Activated naive CD8-positive, alpha-beta T cell treated with anti-CD3 and anti-CD28 coated beads for 36 hours (primary cell): ENCODE measurements around the gene TMEM203. TPM values are rescaled to one million over a fixed set of nuclear protein-coding genes. Genes with fewer than 3 reads are reported as not detected.
"Not testable (repeated sequence)": the region's sequence is repeated elsewhere in the genome, so short reads cannot be mapped to it uniquely, and the experiment has no call there.

Experiments used
- DNase-seq: peaks from one replicate; pipeline ENCODE4 v3.0.0; 2021
- H3K27ac Mint-ChIP-seq: one replicate; pipeline ENCODE4 v1.8.0; 2022; ENCODE audit warnings: mild to moderate bottlenecking, moderate library complexity, mixed read lengths
- H3K27me3 Mint-ChIP-seq: one replicate; pipeline ENCODE4 v1.8.0; 2022; ENCODE audit warnings: mild to moderate bottlenecking, mixed read lengths
- H3K36me3 Mint-ChIP-seq: one replicate; pipeline ENCODE4 v1.8.0; 2021; ENCODE audit warnings: mild to moderate bottlenecking, mixed read lengths
- H3K4me1 Mint-ChIP-seq: one replicate; pipeline ENCODE4 v1.8.0; 2021; ENCODE audit warnings: mixed read lengths
- H3K4me3 Mint-ChIP-seq: one replicate; pipeline ENCODE4 v1.8.0; 2022; ENCODE audit warnings: mild to moderate bottlenecking, moderate library complexity, mixed read lengths
- H3K9me3 Mint-ChIP-seq: one replicate; pipeline ENCODE4 v1.8.0; 2022; ENCODE audit warnings: mixed read lengths
- total RNA-seq, 2 experiments: library from RNA; stranded (reverse); gene quantifications; one replicate each; pipeline ENCODE4 v1.2.3, GENCODE V29; 2021

TMEM203 gene
- total RNA-seq, 2 experiments from 2014 or later: 37.9 TPM

GRCh38 chr9:137244486-137245449 is 39.3 kb upstream of the TMEM203 start:
- Mint-ChIP-seq H3K36me3 (peaks cover 22% of the 10 kb centered on the region), H3K4me3 (no peak overlapping the region), H3K27ac (no peak overlapping the region), H3K4me1 (peaks cover 14% of the 10 kb centered on the region), H3K9me3 (no peaks in the 10 kb centered on the region), H3K27me3 (no peaks in the 10 kb centered on the region)
- DNase-seq: no peak

- H3K4me3 Mint-ChIP-seq: peak overlapping the region; percentile 25
- H3K9me3 Mint-ChIP-seq: no peaks in the 10 kb centered on the region
- H3K27me3 Mint-ChIP-seq: no peaks in the 10 kb centered on the region
- peaks cover 24% of the 10 kb centered on the region for H3K36me3 Mint-ChIP-seq
- H3K27ac Mint-ChIP-seq: no peak overlapping the region
- no peak for DNase-seq
- H3K4me1 Mint-ChIP-seq: peaks cover 18% of the 10 kb centered on the region
Observed at GRCh38 chr9:137243626-137244485, 38.4 kb upstream of the TMEM203 start.

GRCh38 chr9:137243266-137243625 is 37.8 kb upstream of the TMEM203 start:
- not testable (repeated sequence) for H3K9me3 Mint-ChIP-seq, H3K27ac Mint-ChIP-seq, DNase-seq, H3K27me3 Mint-ChIP-seq
- Mint-ChIP-seq H3K4me3 (peak overlapping the region; percentile 82), H3K36me3 (peaks cover 26% of the 10 kb centered on the region), H3K4me1 (peaks cover 21% of the 10 kb centered on the region)

- DNase-seq: no peak
- Mint-ChIP-seq H3K9me3 (no peaks in the 10 kb centered on the region), H3K27me3 (no peaks in the 10 kb centered on the region), H3K4me1 (peaks cover 23% of the 10 kb centered on the region), H3K4me3 (peak overlapping the region; percentile 82), H3K27ac (peak overlapping the region; percentile 69), H3K36me3 (peaks cover 26% of the 10 kb centered on the region)
Observed at GRCh38 chr9:137242269-137243203, 37.1 kb upstream of the TMEM203 start.

GRCh38 chr9:137241490-137242268 is 36.2 kb upstream of the TMEM203 start:
- H3K27me3 Mint-ChIP-seq: no peaks in the 10 kb centered on the region
- H3K4me3 Mint-ChIP-seq: peak overlapping the region; percentile 82
- peak overlapping the region; percentile 67 for H3K27ac Mint-ChIP-seq
- H3K36me3 Mint-ChIP-seq: peaks cover 26% of the 10 kb centered on the region
- peaks cover 23% of the 10 kb centered on the region for H3K4me1 Mint-ChIP-seq
- H3K9me3 Mint-ChIP-seq: no peaks in the 10 kb centered on the region
- DNase-seq: peak; percentile 72

GRCh38 chr9:137240841-137241489 is 35.5 kb upstream of the TMEM203 start, which contains the start of gene TUBB4B:
Gene TUBB4B (plus strand): TSS chr9:137241287. CDS start chr9:137241361, 74 bp downstream.
- peaks cover 23% of the 10 kb centered on the region for H3K4me1 Mint-ChIP-seq

GRCh38 chr9:137240318-137240840 is 34.9 kb upstream of the TMEM203 start:
- peak overlapping the region; percentile 56 for H3K27ac Mint-ChIP-seq
- peaks cover under 1% of the 10 kb centered on the region for H3K27me3 Mint-ChIP-seq
- peaks cover 26% of the 10 kb centered on the region for H3K36me3 Mint-ChIP-seq
- peak overlapping the region; percentile 80 for H3K4me3 Mint-ChIP-seq
- peaks cover 23% of the 10 kb centered on the region for H3K4me1 Mint-ChIP-seq
- no peaks in the 10 kb centered on the region for H3K9me3 Mint-ChIP-seq
- DNase-seq: peak; percentile 83

More at GRCh38 chr9:137240841-137241489, 35.5 kb upstream of the TMEM203 start, which contains the start of gene TUBB4B:
- Mint-ChIP-seq H3K36me3 (peaks cover 26% of the 10 kb centered on the region), H3K27me3 (no peaks in the 10 kb centered on the region), H3K4me3 (peak within 1 kb of the TSS; percentile 88), H3K27ac (peak within 1 kb of the TSS; percentile 88), H3K9me3 (no peaks in the 10 kb centered on the region)
- DNase-seq: peak; percentile 99

- not testable (repeated sequence) for H3K27me3 Mint-ChIP-seq, H3K9me3 Mint-ChIP-seq, DNase-seq
- Mint-ChIP-seq H3K36me3 (peaks cover 26% of the 10 kb centered on the region), H3K4me3 (peak overlapping the region; percentile 80), H3K27ac (peak overlapping the region; percentile 56), H3K4me1 (peaks cover 23% of the 10 kb centered on the region)
Observed at GRCh38 chr9:137239541-137240200, 34.2 kb upstream of the TMEM203 start.

- H3K4me3 Mint-ChIP-seq: no peak overlapping the region
Observed at GRCh38 chr9:137237759-137238726, 32.6 kb upstream of the TMEM203 start.

GRCh38 chr9:137236936-137237421 is 31.5 kb upstream of the TMEM203 start:
- DNase-seq: peak; percentile 6
- Mint-ChIP-seq H3K36me3 (peaks cover 9% of the 10 kb centered on the region), H3K9me3 (no peaks in the 10 kb centered on the region), H3K27me3 (peaks cover 5% of the 10 kb centered on the region), H3K4me3 (no peak overlapping the region), H3K4me1 (peaks cover 9% of the 10 kb centered on the region), H3K27ac (no peak overlapping the region)

More at GRCh38 chr9:137237759-137238726, 32.6 kb upstream of the TMEM203 start:
- Mint-ChIP-seq H3K9me3 (no peaks in the 10 kb centered on the region), H3K27ac (no peak overlapping the region), H3K4me1 (peaks cover 17% of the 10 kb centered on the region), H3K36me3 (peaks cover 19% of the 10 kb centered on the region), H3K27me3 (peaks cover 5% of the 10 kb centered on the region)
- peak; percentile 3 for DNase-seq

- peaks cover 6% of the 10 kb centered on the region for H3K36me3 Mint-ChIP-seq
- peak; percentile 90 for DNase-seq
- H3K4me1 Mint-ChIP-seq: peaks cover 9% of the 10 kb centered on the region
- H3K27ac Mint-ChIP-seq: no peak overlapping the region
- no peaks in the 10 kb centered on the region for H3K9me3 Mint-ChIP-seq
- no peak overlapping the region for H3K4me3 Mint-ChIP-seq
- H3K27me3 Mint-ChIP-seq: peaks cover 5% of the 10 kb centered on the region
Observed at GRCh38 chr9:137236238-137236935, 30.9 kb upstream of the TMEM203 start.
